Left cardiac atrium (tissue), 4 donors: ENCODE results near the gene PMFBP1. TPM values are rescaled to one million over a fixed set of nuclear protein-coding genes. Genes with fewer than 3 reads are reported as not detected.

Source experiments
- ATAC-seq, 2 donors: fragments of 200-7000 bp; cut with Tn5 transposase; one replicate each; pipeline ENCODE4 v1.9.1; 2020; ENCODE audit warnings: mild to moderate bottlenecking in 2 of 2, moderate library complexity in 2 of 2
- DNase-seq: peaks from one replicate; pipeline ENCODE4 v3.0.0-alpha.2; 2020
- intact Hi-C, 2 donors: fragments of 100-400 bp; cut with DNase I; formaldehyde crosslinking; loops; one replicate each; pipeline versions ENCODE4 v1.14.1 to v1.15.1; 2022 to 2023
- total RNA-seq, 2 donors: library from RNA; stranded (reverse); fragmentation: NEBNext Ultra II Directional; extraction: Animal tissue kit (Norgen Biotek cat#: 25700); gene quantifications; one replicate each; pipeline ENCODE4 v1.2.1, GENCODE V29; 2021
- donor health status: DM: no; HTN: yes; CAD: no.
- donor health status: DM: no; HTN: yes; CAD: no; lungs with severe emphysema.
- donor health status: DM: yes; HTN: yes; CAD: no.
- donor health status: Dilated cardiomyopathy.

Gene PMFBP1
- total RNA-seq, 2 donors from 2014 or later: 0.32 to 0.42 TPM

- no peak for DNase-seq
- ATAC-seq: no peak
- intact Hi-C loops: no loop called here
These were observed 33.8 kb downstream of the PMFBP1 start for GRCh38 chr16:72138064-72138572.

- ATAC-seq (no peak), DNase-seq (no peak)
- intact Hi-C loops: no loop called here
These were observed 34.4 kb downstream of the PMFBP1 start for GRCh38 chr16:72137380-72138063.

- ATAC-seq: no peak
- intact Hi-C loops: no loop called here
- no peak for DNase-seq
These were observed 37.4 kb downstream of the PMFBP1 start for GRCh38 chr16:72134507-72134906.

- intact Hi-C loops: no loop called here
- DNase-seq (no peak), ATAC-seq (no peak)
These were observed 39.2 kb downstream of the PMFBP1 start for GRCh38 chr16:72132726-72133125.

- intact Hi-C loops: no loop called here
- ATAC-seq (peak in 1 of 2 donors; percentile 17), DNase-seq (no peak)
These were observed 40.9 kb downstream of the PMFBP1 start for GRCh38 chr16:72131036-72131435.

- intact Hi-C loops: loop anchor here in 1 of 2 donors (5.0 to 10.0 kb wide), 2 partner anchors 1755 to 1827 kb away; no protein-coding TSS in a partner anchor
- DNase-seq: no peak
- no peak for ATAC-seq
These were observed 41.8 kb downstream of the PMFBP1 start for GRCh38 chr16:72129976-72130656.

GRCh38 chr16:72128701-72129100 is 43.3 kb downstream of the PMFBP1 start:
- intact Hi-C loops: loop anchor here in 1 of 2 donors (5.0 to 10.0 kb wide), 2 partner anchors 1756 to 1829 kb away; no protein-coding TSS in a partner anchor
- ATAC-seq (no peak), DNase-seq (no peak)

GRCh38 chr16:72126429-72126765 is 45.6 kb downstream of the PMFBP1 start:
- no peak for ATAC-seq
- intact Hi-C loops: loop anchor here in 1 of 2 donors (5.0 to 10.0 kb wide), 2 partner anchors 1758 to 1831 kb away; no protein-coding TSS in a partner anchor

GRCh38 chr16:72125635-72126428 is 46.1 kb downstream of the PMFBP1 start:
- intact Hi-C loops: loop anchor here in 1 of 2 donors (5.0 to 10.0 kb wide), 2 partner anchors 1759 to 1831 kb away; no protein-coding TSS in a partner anchor
- ATAC-seq (peak in 1 of 2 donors; percentile 32), DNase-seq (no peak)

More at GRCh38 chr16:72126429-72126765, 45.6 kb downstream of the PMFBP1 start:
- no peak for DNase-seq

GRCh38 chr16:72124761-72125634 is 47.0 kb downstream of the PMFBP1 start:
- peak; percentile 74 for DNase-seq
- intact Hi-C loops: loop anchor here in 1 of 2 donors (5.0 to 10.0 kb wide), 2 partner anchors 1760 to 1832 kb away; no protein-coding TSS in a partner anchor
- ATAC-seq: peak; percentile 81 to 84

- intact Hi-C loops: loop anchor here in 1 of 2 donors (10.0 kb wide), 1 partner anchor 1761 kb away; no protein-coding TSS in a partner anchor
- DNase-seq (no peak), ATAC-seq (no peak)
These were observed 47.8 kb downstream of the PMFBP1 start for GRCh38 chr16:72124148-72124547.

- ATAC-seq: no peak
- DNase-seq: no peak
- intact Hi-C loops: loop anchor here in 1 of 2 donors (10.0 kb wide), 1 partner anchor 1761 kb away; no protein-coding TSS in a partner anchor
These were observed 48.5 kb downstream of the PMFBP1 start for GRCh38 chr16:72123426-72123825.

- DNase-seq (no peak), ATAC-seq (no peak)
- intact Hi-C loops: loop anchor here in 1 of 2 donors (10.0 kb wide), 1 partner anchor 1762 kb away; no protein-coding TSS in a partner anchor
These were observed 49.0 kb downstream of the PMFBP1 start for GRCh38 chr16:72122916-72123315.

GRCh38 chr16:72122308-72122707 is 49.6 kb downstream of the PMFBP1 start:
- DNase-seq: no peak
- intact Hi-C loops: loop anchor here in 1 of 2 donors (10.0 kb wide), 1 partner anchor 1762 kb away; no protein-coding TSS in a partner anchor
- ATAC-seq: no peak

GRCh38 chr16:72120026-72120425 is 51.9 kb downstream of the PMFBP1 start:
- intact Hi-C loops: loop anchor here in 1 of 2 donors (10.0 kb wide), 1 partner anchor 1765 kb away; no protein-coding TSS in a partner anchor
- DNase-seq (no peak), ATAC-seq (no peak)

- DNase-seq: no peak
- intact Hi-C loops: no loop called here
- ATAC-seq: no peak
These were observed 58.4 kb downstream of the PMFBP1 start for GRCh38 chr16:72113616-72113945.

- ATAC-seq: peak in 1 of 2 donors; percentile 37
- DNase-seq: no peak
- intact Hi-C loops: no loop called here
These were observed 58.9 kb downstream of the PMFBP1 start for GRCh38 chr16:72112906-72113615.

- ATAC-seq: no peak
- intact Hi-C loops: no loop called here
- DNase-seq: no peak
These were observed 59.5 kb downstream of the PMFBP1 start for GRCh38 chr16:72112452-72112792.
